T-helper 1 cell treated with Interleukin-12 subunit alpha and Interleukin-12 subunit beta and Interleukin-4 antibody, amounts not matched to agents 30 μg/mL and 1 μg/mL, for 36 hours (primary cell): Measurements from ENCODE around the gene TTC3.
"Not testable (repeated sequence)": the region's sequence is repeated elsewhere in the genome, so short reads cannot be mapped to it uniquely, and the experiment has no call there.

Experiments used
- H3K27ac Mint-ChIP-seq: one replicate; pipeline ENCODE4 v1.8.0; 2021; ENCODE audit warnings: mild to moderate bottlenecking, mixed read lengths
- H3K27me3 Mint-ChIP-seq: one replicate; pipeline ENCODE4 v1.8.0; 2021; ENCODE audit warnings: low read depth, mixed read lengths
- H3K36me3 Mint-ChIP-seq: one replicate; pipeline ENCODE4 v1.8.0; 2021; ENCODE audit warnings: low read depth, mixed read lengths
- H3K4me1 Mint-ChIP-seq: one replicate; pipeline ENCODE4 v1.8.0; 2021; ENCODE audit warnings: low read depth, mixed read lengths
- H3K4me3 Mint-ChIP-seq: one replicate; pipeline ENCODE4 v1.8.0; 2021; ENCODE audit warnings: mild to moderate bottlenecking, moderate library complexity, mixed read lengths
- H3K9me3 Mint-ChIP-seq: one replicate; pipeline ENCODE4 v1.8.0; 2021; ENCODE audit warnings: mixed read lengths

TTC3 gene

GRCh38 chr21:37219761-37220432 is 146.8 kb downstream of the TTC3 start:
- Mint-ChIP-seq H3K4me1 (peaks cover 34% of the 10 kb centered on the region), H3K27ac (peak overlapping the region; percentile 92)

DNA sequence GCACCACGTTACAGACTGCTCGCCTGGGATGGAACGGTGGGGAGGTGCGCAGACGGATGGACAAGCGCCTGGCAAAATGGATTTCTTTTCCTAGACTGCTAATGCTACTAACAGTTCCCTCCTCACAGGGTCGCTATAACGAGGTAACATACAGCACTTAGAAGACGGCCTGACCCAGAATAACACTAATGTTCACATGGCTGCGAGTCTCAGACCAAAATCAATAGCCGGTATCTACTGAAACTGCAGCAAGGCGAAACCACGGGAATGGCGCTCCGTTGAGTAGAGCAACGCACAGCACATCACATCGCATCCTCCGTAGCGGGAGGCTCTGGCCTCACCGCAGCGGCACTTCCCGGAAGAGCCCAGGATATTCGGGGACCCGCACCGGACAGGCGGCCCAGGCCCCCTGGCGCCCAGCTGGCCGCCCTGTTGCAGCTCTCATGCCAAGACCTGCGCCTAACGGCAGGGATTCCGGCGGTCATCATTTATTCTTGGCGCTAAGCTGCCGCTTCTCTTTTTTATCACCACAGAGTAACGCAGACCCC is 147.5 kb downstream of the TTC3 start:
- no peaks in the 10 kb centered on the region for H3K9me3 Mint-ChIP-seq
- peak overlapping the region; percentile 82 for H3K4me3 Mint-ChIP-seq
- no peaks in the 10 kb centered on the region for H3K27me3 Mint-ChIP-seq
- H3K27ac Mint-ChIP-seq: peak overlapping the region; percentile 92
- peaks cover 31% of the 10 kb centered on the region for H3K36me3 Mint-ChIP-seq
- peaks cover 40% of the 10 kb centered on the region for H3K4me1 Mint-ChIP-seq

More at GRCh38 chr21:37219761-37220432, 146.8 kb downstream of the TTC3 start:
- Mint-ChIP-seq H3K9me3 (no peaks in the 10 kb centered on the region), H3K4me3 (peak overlapping the region; percentile 82), H3K27me3 (no peaks in the 10 kb centered on the region), H3K36me3 (peaks cover 27% of the 10 kb centered on the region)

- Mint-ChIP-seq H3K36me3 (peaks cover 36% of the 10 kb centered on the region), H3K27ac (peak overlapping the region; percentile 92), H3K9me3 (no peaks in the 10 kb centered on the region), H3K4me3 (peak overlapping the region; percentile 82), H3K4me1 (peaks cover 46% of the 10 kb centered on the region), H3K27me3 (no peaks in the 10 kb centered on the region)
Measured at GRCh38 chr21:37220981-37221664, 148.1 kb downstream of the TTC3 start.

DNA sequence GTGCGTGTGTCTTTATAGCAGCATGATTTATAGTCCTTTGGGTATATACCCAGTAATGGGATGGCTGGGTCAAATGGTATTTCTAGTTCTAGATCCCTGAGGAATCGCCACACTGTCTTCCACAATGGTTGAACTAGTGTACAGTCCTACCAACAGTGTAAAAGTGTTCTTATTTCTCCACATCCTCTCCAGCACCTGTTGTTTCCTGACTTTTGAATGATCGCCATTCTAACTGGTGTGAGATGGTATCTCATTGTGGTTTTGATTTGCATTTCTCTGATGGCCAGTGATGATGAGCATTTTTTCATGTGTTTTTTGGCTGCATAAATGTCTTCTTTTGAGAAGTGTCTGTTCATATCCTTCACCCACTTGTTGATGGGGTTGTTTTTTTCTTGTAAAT is 149.2 kb downstream of the TTC3 start:
- Mint-ChIP-seq H3K36me3 (peaks cover 44% of the 10 kb centered on the region), H3K4me3 (peak overlapping the region; percentile 42), H3K4me1 (peaks cover 44% of the 10 kb centered on the region), H3K27ac (peak overlapping the region; percentile 31)
- not testable (repeated sequence) for H3K27me3 Mint-ChIP-seq, H3K9me3 Mint-ChIP-seq

- H3K4me1 Mint-ChIP-seq: peaks cover 39% of the 10 kb centered on the region
- H3K27me3 Mint-ChIP-seq: no peaks in the 10 kb centered on the region
- H3K36me3 Mint-ChIP-seq: peaks cover 52% of the 10 kb centered on the region
- H3K9me3 Mint-ChIP-seq: no peaks in the 10 kb centered on the region
- no peak overlapping the region for H3K4me3 Mint-ChIP-seq
- no peak overlapping the region for H3K27ac Mint-ChIP-seq
Measured at GRCh38 chr21:37223804-37224345, 150.8 kb downstream of the TTC3 start.

- Mint-ChIP-seq H3K4me1 (peaks cover 33% of the 10 kb centered on the region), H3K4me3 (peak overlapping the region; percentile 61), H3K27ac (peak overlapping the region; percentile 91)
Measured at GRCh38 chr21:37224861-37225839, 152.1 kb downstream of the TTC3 start.

DNA sequence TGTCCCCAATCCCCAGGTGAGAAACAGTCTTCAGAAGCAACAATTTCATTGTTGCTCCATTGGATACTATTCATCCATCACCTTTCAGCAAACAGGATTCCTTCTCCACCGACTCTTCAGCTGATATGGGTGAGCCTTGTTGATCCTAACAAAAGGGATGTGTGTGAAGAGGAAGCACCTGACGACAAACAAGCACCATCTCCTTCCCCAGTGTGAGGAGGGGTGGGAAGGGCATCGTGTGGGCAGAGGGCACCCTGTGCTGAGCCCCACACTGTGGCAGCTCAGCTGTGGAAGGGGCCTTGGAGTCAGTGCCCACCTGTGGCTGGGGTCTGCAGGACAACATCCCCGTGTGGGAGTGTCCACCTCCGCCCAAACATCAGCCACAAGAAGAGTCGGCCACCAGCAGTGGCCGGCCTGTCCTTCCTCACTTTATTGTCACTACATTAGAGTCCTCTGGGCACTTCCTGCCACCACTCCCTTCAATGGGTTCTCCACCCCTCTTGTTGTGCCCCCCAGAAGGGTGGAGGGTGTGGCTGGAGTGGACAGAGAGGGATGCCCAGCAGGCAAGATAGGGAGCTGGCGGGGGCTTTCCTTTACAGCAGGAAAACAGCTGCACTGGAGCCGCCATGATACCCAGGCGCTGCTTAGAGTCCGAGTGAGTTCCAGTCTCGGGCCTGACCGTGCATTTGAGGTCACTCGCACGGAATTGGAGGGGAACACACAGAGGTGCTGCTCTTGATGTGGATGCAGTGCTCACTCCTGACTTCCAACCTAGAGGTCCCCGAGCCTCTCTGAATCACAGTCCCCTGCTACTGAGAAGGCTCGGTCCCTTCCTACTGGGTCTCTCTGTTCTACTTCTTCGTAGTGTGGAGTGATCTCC is 153.2 kb downstream of the TTC3 start:
- Mint-ChIP-seq H3K9me3 (no peaks in the 10 kb centered on the region), H3K4me1 (peaks cover 30% of the 10 kb centered on the region), H3K4me3 (peak overlapping the region; percentile 61), H3K36me3 (peaks cover 48% of the 10 kb centered on the region), H3K27me3 (no peaks in the 10 kb centered on the region), H3K27ac (peak overlapping the region; percentile 91)

More at GRCh38 chr21:37224861-37225839, 152.1 kb downstream of the TTC3 start:
- peaks cover 45% of the 10 kb centered on the region for H3K36me3 Mint-ChIP-seq
- H3K27me3 Mint-ChIP-seq: no peaks in the 10 kb centered on the region
- H3K9me3 Mint-ChIP-seq: no peaks in the 10 kb centered on the region

- Mint-ChIP-seq H3K4me3 (no peak overlapping the region), H3K9me3 (no peaks in the 10 kb centered on the region), H3K36me3 (peaks cover 48% of the 10 kb centered on the region), H3K27me3 (no peaks in the 10 kb centered on the region), H3K4me1 (peaks cover 29% of the 10 kb centered on the region), H3K27ac (peak overlapping the region; percentile 62)
Measured at GRCh38 chr21:37227071-37228002, 154.3 kb downstream of the TTC3 start.

GRCh38 chr21:37228003-37228400 is 154.9 kb downstream of the TTC3 start:
- no peak overlapping the region for H3K27ac Mint-ChIP-seq
- H3K4me3 Mint-ChIP-seq: no peak overlapping the region

DNA sequence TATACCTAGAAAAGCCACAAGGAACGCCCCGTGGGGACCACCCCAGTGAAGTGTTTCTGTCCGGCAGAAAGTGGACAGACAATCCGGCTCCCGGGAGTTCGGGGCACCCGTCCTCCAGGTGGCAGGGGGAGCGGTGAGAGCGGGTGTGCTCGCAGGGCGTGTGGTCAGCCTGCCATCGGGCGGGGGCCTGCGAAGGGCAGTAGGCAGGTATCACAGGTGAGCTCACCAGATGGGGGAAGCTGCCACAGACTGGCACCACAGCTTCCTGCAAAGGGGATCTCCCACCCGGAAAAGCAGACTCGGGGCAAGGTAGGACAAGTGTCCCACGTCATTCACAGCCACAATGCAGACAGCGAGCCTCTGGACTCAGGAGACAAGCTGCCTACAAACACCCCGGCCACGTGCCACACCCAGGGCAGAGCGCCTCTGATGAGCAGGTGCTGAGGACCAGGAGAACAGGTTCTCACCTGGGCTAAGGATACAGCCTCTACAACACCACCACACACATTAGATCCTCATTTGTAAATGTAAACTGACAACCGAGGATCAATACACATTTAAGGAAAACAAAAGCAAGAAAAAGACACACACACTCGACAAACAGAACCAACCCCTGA is 157.7 kb downstream of the TTC3 start:
- Mint-ChIP-seq H3K27ac (no peak overlapping the region), H3K36me3 (peaks cover 36% of the 10 kb centered on the region)

More at GRCh38 chr21:37228003-37228400, 154.9 kb downstream of the TTC3 start:
- Mint-ChIP-seq H3K27me3 (no peaks in the 10 kb centered on the region), H3K9me3 (no peaks in the 10 kb centered on the region), H3K4me1 (peaks cover 26% of the 10 kb centered on the region), H3K36me3 (peaks cover 47% of the 10 kb centered on the region)

GRCh38 chr21:37231249-37231645 is 158.2 kb downstream of the TTC3 start:
- H3K9me3 Mint-ChIP-seq: no peaks in the 10 kb centered on the region
- peaks cover 36% of the 10 kb centered on the region for H3K36me3 Mint-ChIP-seq
- H3K27ac Mint-ChIP-seq: no peak overlapping the region
- peaks cover 6% of the 10 kb centered on the region for H3K4me1 Mint-ChIP-seq
- H3K4me3 Mint-ChIP-seq: no peak overlapping the region
- no peaks in the 10 kb centered on the region for H3K27me3 Mint-ChIP-seq

More for the DNA sequence above, 157.7 kb downstream of the TTC3 start:
- H3K9me3 Mint-ChIP-seq: no peaks in the 10 kb centered on the region
- peaks cover 9% of the 10 kb centered on the region for H3K4me1 Mint-ChIP-seq
- no peaks in the 10 kb centered on the region for H3K27me3 Mint-ChIP-seq
- no peak overlapping the region for H3K4me3 Mint-ChIP-seq

DNA sequence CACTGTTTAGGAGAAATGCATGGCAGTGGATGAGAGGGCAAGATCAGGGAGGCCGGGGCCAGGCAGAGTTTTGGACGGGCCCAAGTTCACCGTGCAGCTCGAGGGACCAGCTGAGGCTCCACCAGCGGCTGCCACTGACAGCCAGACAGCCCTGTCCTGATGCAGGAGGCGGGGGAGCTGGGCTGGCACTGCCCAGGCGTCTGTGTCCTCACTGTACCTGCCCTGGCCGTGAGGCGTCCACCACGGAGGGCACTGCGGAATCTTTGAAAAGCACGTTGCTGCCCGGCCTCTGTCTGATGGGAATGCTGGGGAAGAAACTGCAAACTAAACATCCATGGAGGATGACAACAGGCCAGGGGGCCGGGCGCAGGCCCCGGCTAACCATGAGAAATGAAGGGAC is 158.6 kb downstream of the TTC3 start:
- Mint-ChIP-seq H3K27me3 (no peaks in the 10 kb centered on the region), H3K36me3 (peaks cover 34% of the 10 kb centered on the region), H3K4me3 (no peak overlapping the region), H3K9me3 (no peaks in the 10 kb centered on the region), H3K4me1 (peaks cover 6% of the 10 kb centered on the region), H3K27ac (no peak overlapping the region)
